ENCODE results near the gene EGFL7. TPM values are rescaled to one million over a fixed set of nuclear protein-coding genes. Genes with fewer than 3 reads are reported as not detected.

Gene EGFL7
- total RNA-seq, 1 experiment from 2014 or later: 54.6 TPM

- TF ChIP-seq NFE2L1 (CRISPR knock-in tag; IDR thresholded peaks at IDR 0.05): no peak
- TF ChIP-seq HMGXB4 (CRISPR knock-in tag; IDR thresholded peaks at IDR 0.05): no peak
- TF ChIP-seq USF1 (CRISPR knock-in tag; IDR thresholded peaks at IDR 0.05): no peak
- TF ChIP-seq PREB (CRISPR knock-in tag; IDR thresholded peaks at IDR 0.05; ENCODE audit: borderline replicate concordance): no peak
- TF ChIP-seq ATF1 (CRISPR knock-in tag; IDR thresholded peaks at IDR 0.05): no peak
- no peak for TF ChIP-seq NFATC4 (CRISPR knock-in tag; IDR thresholded peaks at IDR 0.05)
- no peak for TF ChIP-seq JUN (CRISPR knock-in tag; IDR thresholded peaks at IDR 0.05)
- TF ChIP-seq ZNF416 (CRISPR knock-in tag; IDR thresholded peaks at IDR 0.05): no peak
- TF ChIP-seq MAX (CRISPR knock-in tag; IDR thresholded peaks at IDR 0.05): no peak
- no peak for TF ChIP-seq ZNF281 (CRISPR knock-in tag; IDR thresholded peaks at IDR 0.05)
- TF ChIP-seq ZMAT4 (CRISPR knock-in tag; IDR thresholded peaks at IDR 0.05): no peak
Observed at GRCh38 chr9:136628268-136628667, 34.4 kb upstream of the EGFL7 start (continued).

GRCh38 chr9:136629001-136629878 is 33.5 kb upstream of the EGFL7 start:
- Mint-ChIP-seq H3K36me3 (no peaks in the 10 kb centered on the region), H3K27ac (no peak overlapping the region), H3K9me3 (no peaks in the 10 kb centered on the region), H3K4me3 (no peak overlapping the region), H3K4me1 (no peaks in the 10 kb centered on the region), H3K27me3 (ENCODE audit: low read depth) (no peaks in the 10 kb centered on the region)
- ATAC-seq (no peak), DNase-seq (ENCODE audit: low spot score) (no peak)
- ChIA-PET CTCF (interaction anchor here (0.5 to 8.3 kb wide), 7 partner anchors 15 to 142 kb away, joined by 3 to 163 read pairs (median 4); no protein-coding TSS in a partner anchor), POLR2A (no interaction called here)
- TF ChIP-seq ZMAT4 (CRISPR knock-in tag; IDR thresholded peaks at IDR 0.05) (no peak), ZNF232 (CRISPR knock-in tag; IDR thresholded peaks at IDR 0.05) (no peak), ZNF671 (CRISPR knock-in tag; IDR thresholded peaks at IDR 0.05) (no peak), MAX (CRISPR knock-in tag; IDR thresholded peaks at IDR 0.05) (no peak), ATF3 (CRISPR knock-in tag; conservative IDR thresholded peaks at IDR 0.05) (no peak), ZNF121 (CRISPR knock-in tag; IDR thresholded peaks at IDR 0.05) (no peak), STAT6 (CRISPR knock-in tag; conservative IDR thresholded peaks at IDR 0.05; ENCODE audit: low read depth) (no peak), TCF7 (CRISPR knock-in tag; IDR thresholded peaks at IDR 0.05; ENCODE audit: low read depth) (no peak), USF1 (CRISPR knock-in tag; IDR thresholded peaks at IDR 0.05) (no peak), ESRRA (CRISPR knock-in tag; IDR thresholded peaks at IDR 0.05; ENCODE audit: borderline replicate concordance) (no peak), CBFB (CRISPR knock-in tag; IDR thresholded peaks at IDR 0.05; ENCODE audit: low read depth) (no peak), GABPB1 (CRISPR knock-in tag; IDR thresholded peaks at IDR 0.05) (no peak), FOXJ3 (CRISPR knock-in tag; IDR thresholded peaks at IDR 0.05; ENCODE audit: borderline replicate concordance) (no peak), RORB (CRISPR knock-in tag; IDR thresholded peaks at IDR 0.05) (no peak), GRHL2 (CRISPR knock-in tag; IDR thresholded peaks at IDR 0.05; ENCODE audit: insufficient replicate concordance, severe bottlenecking) (no peak), NFATC4 (CRISPR knock-in tag; IDR thresholded peaks at IDR 0.05) (no peak)
